ENCODE measurements around the gene LTB. TPM values are rescaled to one million over a fixed set of nuclear protein-coding genes. Genes with fewer than 3 reads are reported as not detected.

Gene LTB
- total and polyA plus RNA-seq, 2 donors (not counting 3 experiments of a cell fraction or from before 2014, with no cell fraction given) = 1.2 to 2.1 TPM

DNA sequence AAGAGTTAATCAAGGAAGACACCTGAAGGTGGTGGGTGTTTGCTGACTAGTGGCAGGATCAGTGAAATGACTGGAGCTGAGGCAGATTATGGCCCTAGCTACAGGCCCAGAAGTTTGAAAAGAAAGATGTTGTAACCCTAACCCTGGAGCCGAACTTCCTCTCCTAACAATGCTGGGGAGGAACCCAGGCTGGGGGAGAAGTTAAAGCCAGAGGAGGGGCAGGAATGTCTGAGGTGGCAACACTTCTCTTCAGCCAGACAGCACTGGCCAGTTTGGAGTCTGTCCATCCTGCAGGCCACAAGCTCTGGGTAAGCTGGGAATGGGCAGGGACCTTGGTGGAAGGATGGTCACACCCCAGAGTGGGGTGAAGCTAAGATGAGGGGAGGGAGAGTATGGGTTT lies 3.8 kb upstream of the LTB start, which contains the start of gene LST1:
LST1 (plus strand) TSS at position 270 of the 400 bp plus-strand sequence. CDS start 1,023 bp downstream, outside the sequence.
- no peak within 1 kb of the TSS for H2AFZ ChIP-seq (ENCODE audit: low read depth, low read length)
- no peaks in the 10 kb centered on the region for H3K9me1 ChIP-seq (replicated peaks; ENCODE audit: control insufficient read depth, extremely low read depth, insufficient read depth, low read length)
- H3K36me3 ChIP-seq (ENCODE audit: control insufficient read depth in 2 of 2, extremely low read depth in 1 of 2, insufficient read depth in 2 of 2, low read length in 2 of 2) = no peaks in the 10 kb centered on the region
- no peaks in the 10 kb centered on the region for H3K27me3 ChIP-seq (ENCODE audit: control insufficient read depth in 2 of 2, insufficient read depth in 2 of 2, low read length in 2 of 2)
- dilution Hi-C loops (cut with MboI; ENCODE audit: extremely low pct_ligation_motif_present, low sequenced_read_pairs) = no loop called here
- H3K4me1 ChIP-seq (ENCODE audit: control insufficient read depth, extremely low read depth, insufficient read depth, low read length) = peaks cover 10% of the 10 kb centered on the region
- TF ChIP-seq POLR2AphosphoS5 (IDR thresholded peaks at IDR 0.05; ENCODE audit: insufficient read depth, low read depth, low read length) (no peak), JUN (IDR thresholded peaks at IDR 0.05; ENCODE audit: borderline replicate concordance, insufficient read depth, insufficient read length, low read depth) (no peak), MYC (IDR thresholded peaks at IDR 0.05; ENCODE audit: low read depth, low read length) (no peak), GATA2 (IDR thresholded peaks at IDR 0.05; ENCODE audit: insufficient read depth, insufficient read length, low read depth, low read length) (no peak), POLR2A (IDR thresholded peaks at IDR 0.05; ENCODE audit: low read depth, low read length) (no peak), CTCF (IDR thresholded peaks at IDR 0.05; ENCODE audit: extremely low read depth in 1 of 2, insufficient read depth in 1 of 2, low read depth in 1 of 2, low read length in 2 of 2) (no peak), EZH2 (IDR thresholded peaks at IDR 0.05; ENCODE audit: borderline replicate concordance, low read depth, low read length, severe bottlenecking) (no peak), FOS (IDR thresholded peaks at IDR 0.05; ENCODE audit: borderline replicate concordance, insufficient read depth, low read length) (no peak)
- TF ChIP-seq, protein P1, sequence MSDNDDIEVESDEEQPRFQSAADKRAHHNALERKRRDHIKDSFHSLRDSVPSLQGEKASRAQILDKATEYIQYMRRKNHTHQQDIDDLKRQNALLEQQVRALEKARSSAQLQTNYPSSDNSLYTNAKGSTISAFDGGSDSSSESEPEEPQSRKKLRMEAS (IDR thresholded peaks at IDR 0.05; ENCODE audit: insufficient read depth, insufficient read length) = no peak
- intact Hi-C loops (cut with micrococcal nuclease) = no loop called here
- H3K79me2 ChIP-seq (ENCODE audit: control insufficient read depth, insufficient read depth, low read length) = peaks cover 10% of the 10 kb centered on the region
- DNase-seq (ENCODE audit: low read depth, low spot score) = no peak
- FAIRE-seq = no peak
- ChIA-PET POLR2A (no interaction called here), CTCF (interaction anchor here (0.9 to 32.6 kb wide), 4 partner anchors 10 to 30 kb away, joined by 4 to 1517 read pairs (median 151); partner anchors contain the start of genes ATP6V1G2, DDX39B, NCR3 and NFKBIL1)
- H4K20me1 ChIP-seq (replicated peaks; ENCODE audit: control insufficient read depth, extremely low read depth, insufficient read depth, low read length) = no peaks in the 10 kb centered on the region
- no peak within 1 kb of the TSS for H3K4me3 ChIP-seq (replicated peaks in 1 of 3; ENCODE audit: insufficient read depth in 1 of 3, low read depth in 1 of 3, low read length in 3 of 3)
- H3K4me2 ChIP-seq (ENCODE audit: insufficient read depth, low read length) = no peak within 1 kb of the TSS
- no peak within 1 kb of the TSS for H3K27ac ChIP-seq (ENCODE audit: insufficient read depth, low read depth, low read length)
- no peaks in the 10 kb centered on the region for H3K9me3 ChIP-seq (replicated peaks; ENCODE audit: control insufficient read depth, insufficient read depth, low read length)
- H3K9ac ChIP-seq (replicated peaks; ENCODE audit: extremely low read depth, insufficient read depth, low read length) = no peak within 1 kb of the TSS
- BruUV-seq (replicated peaks) = no TSS peak
